ENCODE measurements around the gene ERN1. TPM values are rescaled to one million over a fixed set of nuclear protein-coding genes. Genes with fewer than 3 reads are reported as not detected.
"Not testable (repeated sequence)": the region's sequence is repeated elsewhere in the genome, so short reads cannot be mapped to it uniquely, and the experiment has no call there.

ERN1 gene
- total RNA-seq, 1 donor from 2014 or later = 5.7 TPM

DNA sequence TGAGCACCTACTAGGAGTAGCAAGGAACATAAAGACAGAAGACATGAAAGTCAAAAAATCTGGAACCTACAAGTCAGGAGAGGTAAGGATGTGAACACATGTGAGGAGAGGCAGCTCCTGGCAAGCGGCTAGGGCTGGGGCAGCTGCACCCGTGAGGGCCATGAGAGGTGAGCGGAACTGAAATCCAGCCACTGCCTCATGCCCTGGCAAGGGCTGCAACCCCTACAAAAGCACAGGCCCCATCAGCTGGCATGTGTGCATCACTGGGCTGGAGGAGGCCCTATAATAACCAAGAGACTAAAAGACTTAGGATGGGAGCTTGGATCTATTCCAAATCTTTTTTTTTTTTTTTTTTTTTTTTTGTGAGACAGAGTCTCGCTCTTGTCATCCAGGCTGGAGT is 40.3 kb upstream of the ERN1 start:
- Histone ChIP-seq H3K9ac (ENCODE audit: low read depth in 1 of 3, low read length in 3 of 3) (no peak overlapping the region), H3K36me3 (ENCODE audit: control insufficient read depth in 3 of 3, insufficient read depth in 3 of 3, low read length in 3 of 3) (peaks cover 5 to 23% (median 8%) of the 10 kb centered on the region in 3 donors), H3K27ac (ENCODE audit: low read depth, low read length) (peak overlapping the region; percentile 43), H3K9me3 (ENCODE audit: control insufficient read depth in 3 of 3, low read length in 3 of 3) (no peaks in the 10 kb centered on the region), H3K27me3 (ENCODE audit: control insufficient read depth in 3 of 3, insufficient read depth in 3 of 3, low read length in 3 of 3) (no peaks in the 10 kb centered on the region), H3K4me3 (ENCODE audit: low read length in 3 of 3) (no peak overlapping the region), H3K4me1 (ENCODE audit: control insufficient read depth in 3 of 3, insufficient read depth in 3 of 3, low read length in 3 of 3) (peaks cover 29 to 51% (median 42%) of the 10 kb centered on the region in 3 donors)

DNA sequence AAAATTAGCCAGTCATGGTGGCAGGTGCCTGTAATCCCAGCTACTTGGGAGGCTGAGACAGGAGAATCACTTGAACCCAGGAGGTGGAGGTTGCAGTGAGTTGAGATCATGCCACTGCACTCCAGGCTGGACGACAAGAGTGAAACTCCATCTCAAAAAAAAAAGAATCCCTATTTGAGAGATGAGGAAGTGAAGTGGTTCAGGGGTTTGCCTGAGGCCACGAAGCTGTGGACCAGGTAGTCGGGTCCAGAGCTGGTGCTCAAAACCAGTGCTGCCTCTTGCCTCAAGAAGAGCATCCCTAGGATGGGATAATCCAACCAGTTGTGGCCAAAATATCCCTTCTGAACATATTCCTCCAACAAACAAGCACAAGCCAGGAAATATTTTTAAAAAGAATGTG is 37.7 kb upstream of the ERN1 start:
- H3K9me3 ChIP-seq (ENCODE audit: control insufficient read depth in 3 of 3, low read length in 3 of 3); H3K27me3 ChIP-seq (ENCODE audit: control insufficient read depth in 3 of 3, insufficient read depth in 3 of 3, low read length in 3 of 3); H3K27ac ChIP-seq (ENCODE audit: low read depth, low read length); H3K9ac ChIP-seq (ENCODE audit: low read depth in 1 of 3, low read length in 3 of 3); H3K4me3 ChIP-seq (ENCODE audit: low read length in 3 of 3): not testable (repeated sequence)
- H3K4me1 ChIP-seq (ENCODE audit: control insufficient read depth in 3 of 3, insufficient read depth in 3 of 3, low read length in 3 of 3) = peaks cover 13 to 49% (median 18%) of the 10 kb centered on the region in 3 donors
- peaks cover 5 to 24% (median 8%) of the 10 kb centered on the region in 3 donors for H3K36me3 ChIP-seq (ENCODE audit: control insufficient read depth in 3 of 3, insufficient read depth in 3 of 3, low read length in 3 of 3)

DNA sequence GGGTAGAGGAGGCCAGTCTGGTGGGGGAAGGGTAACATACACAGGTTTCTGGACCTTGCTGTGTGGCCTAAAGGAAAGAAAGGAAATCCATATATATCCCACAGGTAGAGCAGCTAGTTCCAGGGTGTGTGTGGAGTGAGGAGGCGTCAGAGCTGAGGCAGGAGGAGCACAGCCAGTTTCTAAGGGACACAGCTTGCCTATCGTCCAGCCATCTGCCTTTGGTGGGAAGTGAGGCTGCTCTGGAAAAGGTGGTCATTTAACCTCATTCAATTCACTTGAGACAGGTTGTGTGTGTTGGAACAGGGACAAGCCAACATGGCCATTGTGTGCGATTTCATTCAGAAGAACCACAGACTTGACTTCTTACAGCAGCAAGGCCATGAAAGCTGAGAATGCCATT is 36.9 kb upstream of the ERN1 start:
- H3K9me3 ChIP-seq (ENCODE audit: control insufficient read depth in 3 of 3, low read length in 3 of 3) = no peaks in the 10 kb centered on the region
- H3K4me3 ChIP-seq (ENCODE audit: low read length in 3 of 3) = no peak overlapping the region
- H3K4me1 ChIP-seq (ENCODE audit: control insufficient read depth in 3 of 3, insufficient read depth in 3 of 3, low read length in 3 of 3) = peaks cover 11 to 47% (median 14%) of the 10 kb centered on the region in 3 donors
- no peak overlapping the region for H3K27ac ChIP-seq (ENCODE audit: low read depth, low read length)
- no peak overlapping the region for H3K9ac ChIP-seq (ENCODE audit: low read depth in 1 of 3, low read length in 3 of 3)
- H3K36me3 ChIP-seq (ENCODE audit: control insufficient read depth in 3 of 3, insufficient read depth in 3 of 3, low read length in 3 of 3) = peaks cover 5 to 24% (median 8%) of the 10 kb centered on the region in 3 donors
- H3K27me3 ChIP-seq (ENCODE audit: control insufficient read depth in 3 of 3, insufficient read depth in 3 of 3, low read length in 3 of 3) = no peaks in the 10 kb centered on the region

DNA sequence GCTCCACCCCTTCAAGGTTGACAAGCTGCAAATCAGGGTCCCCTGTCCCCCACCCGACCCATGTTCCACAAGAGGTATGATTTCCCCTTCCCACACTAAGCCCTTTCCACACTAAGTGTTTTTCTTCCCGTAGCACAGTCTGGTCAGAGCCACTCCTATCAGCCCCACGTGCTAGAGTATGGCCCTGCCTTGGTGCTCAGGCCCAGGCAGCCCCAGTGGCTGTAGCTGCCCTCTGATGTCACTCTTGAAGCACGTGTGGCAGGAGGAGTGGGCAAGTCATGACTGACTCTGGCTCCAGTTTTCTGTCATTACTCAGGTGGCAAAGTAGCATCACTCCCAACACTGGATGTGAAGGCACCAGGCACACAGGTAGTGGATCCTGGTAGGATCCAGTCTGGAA is 35.4 kb upstream of the ERN1 start:
- Histone ChIP-seq H3K27ac (ENCODE audit: low read depth, low read length) (no peak overlapping the region), H3K4me1 (ENCODE audit: control insufficient read depth in 3 of 3, insufficient read depth in 3 of 3, low read length in 3 of 3) (peaks cover 6 to 38% (median 8%) of the 10 kb centered on the region in 3 donors), H3K27me3 (ENCODE audit: control insufficient read depth in 3 of 3, insufficient read depth in 3 of 3, low read length in 3 of 3) (no peaks in the 10 kb centered on the region), H3K4me3 (ENCODE audit: low read length in 3 of 3) (no peak overlapping the region), H3K9ac (ENCODE audit: low read depth in 1 of 3, low read length in 3 of 3) (no peak overlapping the region), H3K36me3 (ENCODE audit: control insufficient read depth in 3 of 3, insufficient read depth in 3 of 3, low read length in 3 of 3) (peaks cover 5 to 19% (median 14%) of the 10 kb centered on the region in 3 donors), H3K9me3 (ENCODE audit: control insufficient read depth in 3 of 3, low read length in 3 of 3) (no peaks in the 10 kb centered on the region)

DNA sequence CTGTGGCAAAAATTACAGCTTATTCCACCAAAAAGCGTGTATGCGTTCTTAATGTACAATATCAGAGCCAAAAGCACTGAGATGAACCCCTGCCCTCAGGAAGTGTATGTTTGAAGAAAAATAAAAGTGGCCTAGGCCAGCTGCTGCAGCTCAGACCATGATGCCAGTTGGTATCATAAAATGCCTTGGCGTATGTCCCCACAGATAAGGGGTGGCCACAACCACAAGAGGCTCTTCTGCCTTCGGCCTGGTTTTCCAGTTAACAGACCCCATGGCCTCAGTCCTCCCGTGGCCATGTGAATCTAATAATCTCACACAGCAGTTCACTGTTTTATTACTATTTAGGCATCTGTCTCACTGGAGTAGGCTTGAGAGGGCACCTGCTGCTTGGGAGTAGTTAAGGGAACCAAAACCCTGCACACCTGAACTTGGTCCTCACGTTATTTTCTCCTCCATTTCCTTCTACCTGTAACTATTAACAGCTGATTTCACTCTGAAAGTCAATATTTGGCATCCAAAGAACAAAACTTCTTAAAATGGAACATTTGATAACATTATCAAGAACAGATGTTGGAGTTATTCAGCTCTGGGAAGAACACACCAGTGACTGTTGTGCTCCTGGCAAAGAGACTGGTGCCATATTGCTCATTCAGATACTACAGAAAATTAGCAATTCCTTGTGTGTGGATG is 34.8 kb upstream of the ERN1 start:
- Histone ChIP-seq H3K27ac (ENCODE audit: low read depth, low read length) (no peak overlapping the region), H3K4me1 (ENCODE audit: control insufficient read depth in 3 of 3, insufficient read depth in 3 of 3, low read length in 3 of 3) (peaks cover 0 to 32% (median 9%) of the 10 kb centered on the region in 3 donors), H3K9me3 (ENCODE audit: control insufficient read depth in 3 of 3, low read length in 3 of 3) (no peaks in the 10 kb centered on the region), H3K9ac (ENCODE audit: low read depth in 1 of 3, low read length in 3 of 3) (no peak overlapping the region), H3K27me3 (ENCODE audit: control insufficient read depth in 3 of 3, insufficient read depth in 3 of 3, low read length in 3 of 3) (no peaks in the 10 kb centered on the region), H3K4me3 (ENCODE audit: low read length in 3 of 3) (no peak overlapping the region), H3K36me3 (ENCODE audit: control insufficient read depth in 3 of 3, insufficient read depth in 3 of 3, low read length in 3 of 3) (peaks cover 5 to 21% (median 14%) of the 10 kb centered on the region in 3 donors)

DNA sequence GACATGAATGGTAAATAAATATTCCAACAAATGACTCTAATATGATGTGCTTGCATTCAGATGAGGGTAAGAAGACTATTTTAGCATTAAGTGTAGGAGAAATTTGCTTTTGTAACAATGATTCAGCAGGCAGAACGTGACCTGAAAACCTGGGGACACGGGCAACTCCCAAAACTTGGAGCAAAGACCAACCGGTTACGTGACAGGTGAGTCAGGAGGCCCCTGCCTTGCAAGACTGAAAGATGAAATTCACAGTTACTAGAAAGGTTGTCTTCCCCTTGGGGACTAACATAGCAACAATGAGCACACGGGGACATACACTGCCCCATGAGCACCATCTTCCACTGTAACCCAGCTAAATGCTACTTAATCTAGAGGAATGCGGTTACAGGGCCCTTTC is 33.5 kb upstream of the ERN1 start:
- no peaks in the 10 kb centered on the region for H3K27me3 ChIP-seq (ENCODE audit: control insufficient read depth in 3 of 3, insufficient read depth in 3 of 3, low read length in 3 of 3)
- H3K9me3 ChIP-seq (ENCODE audit: control insufficient read depth in 3 of 3, low read length in 3 of 3) = no peaks in the 10 kb centered on the region
- H3K4me1 ChIP-seq (ENCODE audit: control insufficient read depth in 3 of 3, insufficient read depth in 3 of 3, low read length in 3 of 3) = peaks cover 10 to 36% (median 20%) of the 10 kb centered on the region in 3 donors
- peaks cover 5 to 21% (median 14%) of the 10 kb centered on the region in 3 donors for H3K36me3 ChIP-seq (ENCODE audit: control insufficient read depth in 3 of 3, insufficient read depth in 3 of 3, low read length in 3 of 3)
- no peak overlapping the region for H3K9ac ChIP-seq (ENCODE audit: low read depth in 1 of 3, low read length in 3 of 3)
- H3K4me3 ChIP-seq (ENCODE audit: low read length in 3 of 3) = no peak overlapping the region
- no peak overlapping the region for H3K27ac ChIP-seq (ENCODE audit: low read depth, low read length)

DNA sequence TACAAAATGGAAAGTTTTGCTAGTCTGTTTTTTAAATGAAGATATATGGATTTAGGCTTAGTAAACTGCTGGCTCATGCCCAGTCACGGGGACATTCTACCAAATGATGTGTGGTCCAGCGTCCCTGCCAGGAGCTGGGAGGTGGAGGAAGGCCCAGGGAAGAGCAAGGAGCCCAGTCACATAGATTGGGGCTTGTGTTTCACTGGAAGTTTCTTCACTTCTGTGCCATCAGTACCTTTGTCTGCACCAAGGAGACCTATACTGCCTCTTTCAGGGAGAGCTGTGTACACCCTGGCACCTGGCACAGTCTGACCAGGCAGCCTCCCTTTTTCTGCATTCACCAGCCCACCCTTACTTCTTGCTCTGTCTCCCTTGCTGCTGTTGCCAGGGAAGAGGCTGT is 32.6 kb upstream of the ERN1 start:
- Histone ChIP-seq H3K27ac (ENCODE audit: low read depth, low read length) (no peak overlapping the region), H3K9ac (ENCODE audit: low read depth in 1 of 3, low read length in 3 of 3) (no peak overlapping the region), H3K4me1 (ENCODE audit: control insufficient read depth in 3 of 3, insufficient read depth in 3 of 3, low read length in 3 of 3) (peaks cover 19 to 45% (median 29%) of the 10 kb centered on the region in 3 donors), H3K9me3 (ENCODE audit: control insufficient read depth in 3 of 3, low read length in 3 of 3) (no peaks in the 10 kb centered on the region), H3K4me3 (ENCODE audit: low read length in 3 of 3) (no peak overlapping the region), H3K27me3 (ENCODE audit: control insufficient read depth in 3 of 3, insufficient read depth in 3 of 3, low read length in 3 of 3) (no peaks in the 10 kb centered on the region), H3K36me3 (ENCODE audit: control insufficient read depth in 3 of 3, insufficient read depth in 3 of 3, low read length in 3 of 3) (peaks cover 5 to 16% (median 14%) of the 10 kb centered on the region in 3 donors)

DNA sequence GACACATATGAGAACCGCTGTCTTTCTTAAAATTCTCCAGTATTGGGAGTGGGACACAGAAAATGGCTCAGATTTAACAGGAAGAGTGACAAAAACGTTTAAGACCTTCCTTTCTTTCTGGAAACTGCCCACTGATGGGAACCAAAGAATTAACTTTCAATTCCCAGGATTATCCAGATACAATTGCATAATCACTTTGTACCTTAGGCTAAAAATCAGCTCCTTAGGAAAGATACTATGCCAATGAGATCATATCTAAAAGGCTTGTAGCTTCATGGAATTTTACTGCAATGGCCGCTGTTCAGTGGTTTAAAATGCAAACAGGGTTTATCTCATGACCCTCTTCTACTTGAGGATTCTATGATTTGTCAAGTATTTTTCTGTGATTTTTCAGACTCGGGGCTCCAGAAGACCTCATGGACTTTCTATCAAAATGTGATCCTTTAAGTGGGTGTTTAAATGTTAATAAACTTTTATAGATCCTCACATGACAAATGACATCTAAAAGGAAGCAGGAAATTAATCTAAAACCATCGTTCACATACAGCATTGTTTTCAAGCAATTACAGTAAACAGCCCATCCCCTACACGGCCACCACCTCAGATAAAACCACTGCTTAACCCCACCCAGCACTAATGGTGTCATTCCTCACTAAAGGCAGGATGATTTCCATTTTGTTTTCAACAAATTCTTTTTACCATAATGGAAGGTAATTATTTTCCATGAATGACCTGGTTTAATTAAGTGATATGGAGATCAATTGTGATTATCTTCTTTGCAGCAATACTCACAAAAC is 31.6 kb upstream of the ERN1 start:
- Histone ChIP-seq H3K27me3 (ENCODE audit: control insufficient read depth in 3 of 3, insufficient read depth in 3 of 3, low read length in 3 of 3) (no peaks in the 10 kb centered on the region), H3K9ac (ENCODE audit: low read depth in 1 of 3, low read length in 3 of 3) (no peak overlapping the region), H3K27ac (ENCODE audit: low read depth, low read length) (no peak overlapping the region), H3K36me3 (ENCODE audit: control insufficient read depth in 3 of 3, insufficient read depth in 3 of 3, low read length in 3 of 3) (peaks cover 2 to 12% (median 10%) of the 10 kb centered on the region in 3 donors), H3K4me1 (ENCODE audit: control insufficient read depth in 3 of 3, insufficient read depth in 3 of 3, low read length in 3 of 3) (peaks cover 29 to 53% (median 39%) of the 10 kb centered on the region in 3 donors), H3K4me3 (ENCODE audit: low read length in 3 of 3) (no peak overlapping the region), H3K9me3 (ENCODE audit: control insufficient read depth in 3 of 3, low read length in 3 of 3) (no peaks in the 10 kb centered on the region)

DNA sequence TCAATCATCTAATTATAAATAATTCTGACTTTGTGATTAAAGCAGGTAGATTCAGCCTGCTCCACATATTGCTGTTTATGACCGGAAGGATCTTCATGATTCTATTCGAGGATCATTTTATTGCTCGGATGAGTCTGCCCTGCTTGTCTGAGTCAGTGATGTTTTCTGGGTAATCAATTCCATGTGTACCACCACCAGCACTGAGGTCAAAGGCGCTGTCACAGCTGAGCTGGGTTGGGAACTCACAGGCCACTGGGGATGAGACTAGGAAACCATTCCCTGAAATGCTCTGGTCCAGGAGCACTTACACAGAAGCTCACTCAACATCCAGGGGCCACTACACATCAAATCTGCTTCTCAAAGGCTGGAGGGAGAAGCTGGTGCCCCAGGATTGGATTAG is 30.4 kb upstream of the ERN1 start:
- Histone ChIP-seq H3K9me3 (ENCODE audit: control insufficient read depth in 3 of 3, low read length in 3 of 3) (no peaks in the 10 kb centered on the region), H3K9ac (ENCODE audit: low read depth in 1 of 3, low read length in 3 of 3) (no peak overlapping the region), H3K4me1 (ENCODE audit: control insufficient read depth in 3 of 3, insufficient read depth in 3 of 3, low read length in 3 of 3) (peaks cover 41 to 63% (median 51%) of the 10 kb centered on the region in 3 donors), H3K4me3 (ENCODE audit: low read length in 3 of 3) (no peak overlapping the region), H3K36me3 (ENCODE audit: control insufficient read depth in 3 of 3, insufficient read depth in 3 of 3, low read length in 3 of 3) (peaks cover 0 to 6% (median 6%) of the 10 kb centered on the region in 3 donors), H3K27me3 (ENCODE audit: control insufficient read depth in 3 of 3, insufficient read depth in 3 of 3, low read length in 3 of 3) (no peaks in the 10 kb centered on the region), H3K27ac (ENCODE audit: low read depth, low read length) (no peak overlapping the region)

All from skeletal muscle tissue (tissue), 4 donors.